ENCODE data around the gene WDR53. TPM values are rescaled to one million over a fixed set of nuclear protein-coding genes. Genes with fewer than 3 reads are reported as not detected.

Gene WDR53
- total and polyA plus RNA-seq, 5 donors from 2014 or later = 32.3 to 46.0 (median 35.7) TPM

DNA sequence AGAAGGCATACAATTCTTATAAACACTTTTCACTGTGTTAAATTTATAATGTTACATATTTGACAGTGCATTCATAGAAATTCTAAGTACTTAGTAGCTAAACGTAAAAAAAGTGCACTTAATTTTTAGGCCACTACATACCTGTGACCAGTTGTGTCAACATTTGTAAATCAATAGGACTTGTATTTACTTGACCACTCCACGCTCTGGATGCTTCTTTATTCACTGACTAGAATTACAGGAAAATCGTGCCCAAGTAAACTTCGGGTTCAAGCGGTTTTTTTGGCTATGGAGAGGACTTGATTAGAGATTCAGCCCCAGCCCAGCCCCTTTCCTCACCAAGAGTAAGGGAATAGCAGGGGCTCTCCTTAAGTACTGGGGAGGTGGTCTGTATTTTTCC lies 21.8 kb downstream of the WDR53 start:
- DNase-seq (no peak), ATAC-seq (ENCODE audit: low read depth in 2 of 2) (no peak)
- H3K27me3 ChIP-seq (ENCODE audit: control insufficient read depth, insufficient read depth, low read length) = no peaks in the 10 kb centered on the region
- no peaks in the 10 kb centered on the region for H3K36me3 ChIP-seq (ENCODE audit: control insufficient read depth, insufficient read depth, low read length)
- H3K27ac ChIP-seq (ENCODE audit: insufficient read depth, low read length, poor library complexity, severe bottlenecking) = no peak overlapping the region
- peaks cover 2 to 17% (median 5%) of the 10 kb centered on the region in 7 donors for H3K9me3 Mint-ChIP-seq
- H3K27ac Mint-ChIP-seq = no peak overlapping the region
- no peaks in the 10 kb centered on the region for H3K4me1 Mint-ChIP-seq
- H3K4me3 ChIP-seq (ENCODE audit: low read depth, low read length) = no peak overlapping the region
- H3K4me3 Mint-ChIP-seq = no peak overlapping the region
- H3K36me3 Mint-ChIP-seq = peaks cover 5% of the 10 kb centered on the region
- H3K4me1 ChIP-seq (ENCODE audit: control insufficient read depth, insufficient read depth, low read length, poor library complexity, severe bottlenecking) = no peaks in the 10 kb centered on the region
- peaks cover 2 to 14% of the 10 kb centered on the region in 2 experiments for H3K9me3 ChIP-seq (ENCODE audit: control insufficient read depth in 2 of 2, low read length in 2 of 2)
- peaks cover 7% of the 10 kb centered on the region for H3K27me3 Mint-ChIP-seq

DNA sequence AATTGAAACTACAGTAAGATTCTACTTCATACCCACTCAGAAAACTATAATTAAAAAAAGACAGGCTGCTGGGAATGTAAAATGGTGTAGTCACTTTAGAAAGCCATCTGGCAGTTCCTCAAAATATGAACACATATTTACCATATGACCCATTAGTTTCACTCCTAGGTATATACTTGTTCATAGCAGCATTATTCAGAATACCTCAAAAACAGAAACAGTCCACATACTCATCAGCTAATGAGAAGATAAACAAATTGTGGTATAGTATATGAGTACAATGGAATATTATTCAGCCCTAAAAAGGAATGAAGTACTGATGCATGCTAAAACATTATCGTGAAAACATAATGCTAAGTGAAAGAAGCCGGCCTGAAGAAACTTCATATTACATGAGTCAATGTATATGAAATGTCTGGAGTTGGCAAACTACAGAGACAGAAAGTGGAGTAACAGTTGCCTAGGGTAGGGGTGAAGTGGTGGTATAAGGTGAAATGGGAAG lies 23.8 kb downstream of the WDR53 start:
- peaks cover 2 to 7% of the 10 kb centered on the region in 2 experiments for H3K9me3 ChIP-seq (ENCODE audit: control insufficient read depth in 2 of 2, low read length in 2 of 2)
- no peak overlapping the region for H3K4me3 ChIP-seq (ENCODE audit: low read depth, low read length)
- H3K4me1 Mint-ChIP-seq = no peaks in the 10 kb centered on the region
- H3K4me3 Mint-ChIP-seq = no peak overlapping the region
- H3K27ac Mint-ChIP-seq = no peak overlapping the region
- no peaks in the 10 kb centered on the region for H3K36me3 ChIP-seq (ENCODE audit: control insufficient read depth, insufficient read depth, low read length)
- peaks cover 0 to 10% (median 5%) of the 10 kb centered on the region in 7 donors for H3K9me3 Mint-ChIP-seq
- no peaks in the 10 kb centered on the region for H3K4me1 ChIP-seq (ENCODE audit: control insufficient read depth, insufficient read depth, low read length, poor library complexity, severe bottlenecking)
- no peak overlapping the region for H3K27ac ChIP-seq (ENCODE audit: insufficient read depth, low read length, poor library complexity, severe bottlenecking)
- peaks cover 5% of the 10 kb centered on the region for H3K36me3 Mint-ChIP-seq
- DNase-seq (no peak), ATAC-seq (ENCODE audit: low read depth in 2 of 2) (no peak)
- H3K27me3 Mint-ChIP-seq = peaks cover 7% of the 10 kb centered on the region
- no peaks in the 10 kb centered on the region for H3K27me3 ChIP-seq (ENCODE audit: control insufficient read depth, insufficient read depth, low read length)

DNA sequence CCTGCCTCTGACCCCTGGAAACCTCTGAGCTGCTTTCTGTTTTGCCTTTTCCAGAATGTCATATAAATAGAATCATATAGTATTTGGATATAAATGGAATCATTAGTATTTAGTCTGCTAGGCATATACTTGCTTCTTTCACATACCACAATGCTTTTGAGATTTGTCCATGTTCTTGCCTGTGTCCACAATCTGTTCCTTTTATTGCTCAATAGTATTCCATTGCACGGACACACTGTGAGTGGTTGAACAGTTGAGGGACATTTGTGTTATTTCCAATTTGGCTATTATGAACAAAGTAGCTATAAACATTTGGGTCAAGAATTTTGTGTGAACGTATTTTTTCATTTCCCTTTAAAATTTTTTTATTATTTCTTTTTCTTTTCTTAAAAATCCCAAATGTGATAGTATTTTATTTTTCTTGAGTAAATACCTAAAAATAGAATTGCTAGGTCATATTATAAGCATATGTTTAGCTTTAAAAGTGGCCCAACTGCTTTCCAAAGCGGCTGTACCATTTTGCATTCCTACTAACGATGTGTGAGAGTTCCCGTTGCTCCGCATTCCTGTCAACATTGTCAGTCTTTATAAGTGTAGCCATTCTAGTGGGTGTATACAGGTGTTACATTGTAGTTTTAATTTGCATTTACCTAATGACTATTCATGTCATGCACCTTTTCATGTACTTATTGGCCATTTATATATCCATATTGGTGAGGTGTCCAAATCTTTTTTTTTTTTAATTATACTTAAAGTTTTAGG lies 26.5 kb downstream of the WDR53 start:
- no peaks in the 10 kb centered on the region for H3K27me3 ChIP-seq (ENCODE audit: control insufficient read depth, insufficient read depth, low read length)
- H3K4me1 ChIP-seq (ENCODE audit: control insufficient read depth, insufficient read depth, low read length, poor library complexity, severe bottlenecking) = no peaks in the 10 kb centered on the region
- no peak overlapping the region for H3K4me3 ChIP-seq (ENCODE audit: low read depth, low read length)
- no peak for DNase-seq
- no peak overlapping the region for H3K27ac ChIP-seq (ENCODE audit: insufficient read depth, low read length, poor library complexity, severe bottlenecking)
- no peak overlapping the region for H3K27ac Mint-ChIP-seq
- H3K9me3 ChIP-seq (ENCODE audit: control insufficient read depth in 2 of 2, low read length in 2 of 2) = no peaks in the 10 kb centered on the region
- H3K9me3 Mint-ChIP-seq = no peaks in the 10 kb centered on the region
- H3K4me1 Mint-ChIP-seq = peaks cover 4 to 6% (median 5%) of the 10 kb centered on the region in 4 donors
- H3K27me3 Mint-ChIP-seq = peaks cover 13% of the 10 kb centered on the region
- H3K4me3 Mint-ChIP-seq = no peak overlapping the region
- H3K36me3 ChIP-seq (ENCODE audit: control insufficient read depth, insufficient read depth, low read length) = no peaks in the 10 kb centered on the region
- H3K36me3 Mint-ChIP-seq = no peaks in the 10 kb centered on the region
- no peak for ATAC-seq (ENCODE audit: low read depth in 2 of 2)

DNA sequence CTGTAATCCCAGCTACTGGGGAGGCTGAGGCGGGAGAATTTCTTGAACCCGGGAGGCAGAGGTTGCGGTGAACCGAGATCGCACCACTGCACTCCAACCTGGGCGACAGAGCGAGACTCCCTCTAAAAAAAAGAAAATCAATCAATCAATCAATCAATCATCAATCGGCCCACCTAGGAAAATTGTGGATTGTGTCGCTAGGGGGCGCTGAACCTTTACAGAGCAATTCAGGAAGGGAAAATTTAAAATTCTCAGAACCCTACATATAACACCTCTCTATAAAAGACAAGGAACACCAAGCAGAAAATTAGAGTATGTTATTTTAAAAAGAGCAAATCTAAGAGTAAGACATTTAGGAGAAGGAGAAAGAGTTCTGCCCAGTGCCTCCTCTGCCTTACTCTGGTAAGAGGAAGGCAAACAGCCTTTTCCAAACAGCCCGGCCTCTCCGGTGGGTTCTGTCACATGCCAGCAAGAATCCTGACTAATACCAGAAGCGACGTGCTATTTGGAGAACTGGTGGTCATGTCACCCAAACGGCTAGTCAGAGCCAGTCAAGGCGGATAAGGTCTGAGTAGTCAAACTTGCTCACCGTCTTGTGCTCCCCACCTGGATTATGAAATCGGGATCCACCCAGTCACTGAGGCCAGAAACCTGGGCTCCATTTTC lies 30.9 kb downstream of the WDR53 start:
- ATAC-seq (ENCODE audit: low read depth in 2 of 2) (peak in 1 of 2 donors; percentile 28), DNase-seq (peak; percentile 54 to 67 (median 57))
- H3K27me3 ChIP-seq (ENCODE audit: control insufficient read depth, insufficient read depth, low read length) = no peaks in the 10 kb centered on the region
- no peaks in the 10 kb centered on the region for H3K36me3 Mint-ChIP-seq
- peaks cover 4 to 6% (median 5%) of the 10 kb centered on the region in 4 donors for H3K4me1 Mint-ChIP-seq
- no peak overlapping the region for H3K27ac ChIP-seq (ENCODE audit: insufficient read depth, low read length, poor library complexity, severe bottlenecking)
- H3K27ac Mint-ChIP-seq = no peak overlapping the region
- H3K4me3 ChIP-seq (ENCODE audit: low read depth, low read length) = no peak overlapping the region
- no peaks in the 10 kb centered on the region for H3K9me3 ChIP-seq (ENCODE audit: control insufficient read depth in 2 of 2, low read length in 2 of 2)
- H3K4me3 Mint-ChIP-seq = no peak overlapping the region
- H3K27me3 Mint-ChIP-seq = peaks cover 12% of the 10 kb centered on the region
- no peaks in the 10 kb centered on the region for H3K36me3 ChIP-seq (ENCODE audit: control insufficient read depth, insufficient read depth, low read length)
- no peaks in the 10 kb centered on the region for H3K4me1 ChIP-seq (ENCODE audit: control insufficient read depth, insufficient read depth, low read length, poor library complexity, severe bottlenecking)
- no peaks in the 10 kb centered on the region for H3K9me3 Mint-ChIP-seq

DNA sequence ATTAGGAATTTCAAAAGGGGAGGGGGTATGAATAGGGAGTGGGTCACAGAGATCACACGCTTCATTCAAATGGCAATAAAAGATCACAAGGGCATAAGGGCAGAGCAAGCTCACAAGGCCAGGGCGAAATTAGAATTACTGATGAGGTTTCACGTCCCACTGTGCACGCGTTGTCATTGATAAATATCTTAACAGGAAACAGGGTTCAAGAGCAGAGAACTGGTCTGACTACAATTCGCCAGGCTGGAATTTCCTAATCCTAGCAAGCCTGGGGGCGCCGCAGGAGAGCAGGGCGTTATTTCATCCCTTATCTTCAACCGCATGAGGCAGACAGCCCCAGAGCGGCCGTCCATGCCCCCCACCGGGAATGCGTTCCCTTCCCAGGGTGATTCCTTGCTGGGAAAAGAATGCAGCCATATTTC lies 35.1 kb downstream of the WDR53 start:
- Histone ChIP-seq H3K9me3 (ENCODE audit: control insufficient read depth in 2 of 2, low read length in 2 of 2) (no peaks in the 10 kb centered on the region), H3K4me1 (ENCODE audit: control insufficient read depth, insufficient read depth, low read length, poor library complexity, severe bottlenecking) (peaks cover 9% of the 10 kb centered on the region), H3K27me3 (ENCODE audit: control insufficient read depth, insufficient read depth, low read length) (no peaks in the 10 kb centered on the region), H3K36me3 (ENCODE audit: control insufficient read depth, insufficient read depth, low read length) (no peaks in the 10 kb centered on the region), H3K27ac (ENCODE audit: insufficient read depth, low read length, poor library complexity, severe bottlenecking) (no peak overlapping the region), H3K4me3 (ENCODE audit: low read depth, low read length) (no peak overlapping the region)
- no peak for DNase-seq
- no peak overlapping the region for H3K27ac Mint-ChIP-seq
- H3K27me3 Mint-ChIP-seq = peaks cover 22% of the 10 kb centered on the region
- H3K36me3 Mint-ChIP-seq = peaks cover 4% of the 10 kb centered on the region
- ATAC-seq (ENCODE audit: low read depth in 2 of 2) = no peak
- H3K9me3 Mint-ChIP-seq = no peaks in the 10 kb centered on the region
- no peak overlapping the region for H3K4me3 Mint-ChIP-seq
- H3K4me1 Mint-ChIP-seq = peaks cover 4 to 15% (median 8%) of the 10 kb centered on the region in 4 donors

DNA sequence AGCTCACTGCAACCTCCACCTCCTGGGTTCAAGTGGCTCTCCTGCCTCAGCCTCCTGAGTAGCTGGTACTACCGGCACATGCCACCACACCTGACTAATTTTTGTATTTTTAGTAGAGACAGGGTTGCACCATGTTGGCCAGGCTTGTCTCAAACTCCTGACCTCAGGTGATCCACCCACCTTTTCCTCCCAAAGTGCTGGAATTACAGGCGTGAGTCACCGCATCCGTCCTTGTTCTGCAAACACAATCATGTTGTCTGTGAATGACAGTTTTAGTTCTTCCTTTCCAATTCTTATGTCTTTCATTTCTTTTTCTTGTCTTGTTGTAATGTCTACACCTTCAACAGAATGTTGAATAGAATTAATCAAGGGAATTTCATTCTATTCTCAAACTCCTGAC lies 36.9 kb downstream of the WDR53 start:
- H3K36me3 ChIP-seq (ENCODE audit: control insufficient read depth, insufficient read depth, low read length) = no peaks in the 10 kb centered on the region
- DNase-seq (no peak), ATAC-seq (ENCODE audit: low read depth in 2 of 2) (no peak)
- H3K9me3 Mint-ChIP-seq = peaks cover 0 to 1% (median 0%) of the 10 kb centered on the region in 7 donors
- H3K27me3 Mint-ChIP-seq = peaks cover 16% of the 10 kb centered on the region
- peaks cover 4% of the 10 kb centered on the region for H3K36me3 Mint-ChIP-seq
- peak overlapping the region in 1 of 4 donors; percentile 44 for H3K4me3 Mint-ChIP-seq
- H3K27ac ChIP-seq (ENCODE audit: insufficient read depth, low read length, poor library complexity, severe bottlenecking) = no peak overlapping the region
- H3K27ac Mint-ChIP-seq = no peak overlapping the region
- no peak overlapping the region for H3K4me3 ChIP-seq (ENCODE audit: low read depth, low read length)
- no peaks in the 10 kb centered on the region for H3K27me3 ChIP-seq (ENCODE audit: control insufficient read depth, insufficient read depth, low read length)
- peaks cover 4 to 11% (median 9%) of the 10 kb centered on the region in 4 donors for H3K4me1 Mint-ChIP-seq
- H3K9me3 ChIP-seq (ENCODE audit: control insufficient read depth in 2 of 2, low read length in 2 of 2) = no peaks in the 10 kb centered on the region
- H3K4me1 ChIP-seq (ENCODE audit: control insufficient read depth, insufficient read depth, low read length, poor library complexity, severe bottlenecking) = peaks cover 11% of the 10 kb centered on the region

DNA sequence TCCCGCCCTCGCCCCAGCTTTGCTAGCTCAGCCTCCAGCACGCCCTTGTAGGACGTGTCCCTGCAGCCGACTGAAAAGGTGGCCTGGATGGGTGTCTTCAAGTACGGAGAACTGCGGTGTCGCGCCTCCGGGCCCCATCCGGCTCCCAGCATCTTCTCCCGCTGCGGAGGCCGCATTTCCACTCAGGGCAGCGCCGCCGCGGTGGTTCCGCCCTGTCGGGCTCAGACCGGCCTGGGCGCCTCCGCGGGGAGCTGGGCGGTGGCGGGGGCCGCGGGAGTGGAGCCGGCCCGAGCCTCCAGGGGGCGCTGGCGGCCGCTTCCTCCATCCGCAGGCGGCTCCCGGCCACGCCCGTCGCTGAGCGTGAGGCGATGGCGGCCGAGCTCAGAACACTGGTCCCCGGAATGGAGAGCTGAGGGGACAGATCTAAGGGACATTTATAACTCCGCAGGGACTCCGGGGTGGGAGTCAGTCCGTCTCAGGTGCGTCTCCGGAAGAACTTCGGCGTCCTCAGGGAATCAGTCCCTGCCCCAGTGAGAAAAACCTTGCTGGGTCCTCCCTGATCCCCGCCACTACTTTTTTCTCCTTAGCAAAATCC lies 39.6 kb downstream of the WDR53 start:
- peak overlapping the region in 1 of 3 donors; percentile 85 for H3K27ac Mint-ChIP-seq
- Histone ChIP-seq H3K27me3 (ENCODE audit: control insufficient read depth, insufficient read depth, low read length) (no peaks in the 10 kb centered on the region), H3K4me1 (ENCODE audit: control insufficient read depth, insufficient read depth, low read length, poor library complexity, severe bottlenecking) (peaks cover 11% of the 10 kb centered on the region), H3K36me3 (ENCODE audit: control insufficient read depth, insufficient read depth, low read length) (no peaks in the 10 kb centered on the region), H3K27ac (ENCODE audit: insufficient read depth, low read length, poor library complexity, severe bottlenecking) (no peak overlapping the region), H3K9me3 (ENCODE audit: control insufficient read depth in 2 of 2, low read length in 2 of 2) (no peaks in the 10 kb centered on the region), H3K4me3 (ENCODE audit: low read depth, low read length) (peak overlapping the region; percentile 55)
- peak; percentile 56 to 81 (median 64) for DNase-seq
- H3K4me3 Mint-ChIP-seq = peak overlapping the region; percentile 69 to 78 (median 74)
- peaks cover 4% of the 10 kb centered on the region for H3K36me3 Mint-ChIP-seq
- H3K4me1 Mint-ChIP-seq = peaks cover 4 to 11% (median 9%) of the 10 kb centered on the region in 4 donors
- H3K9me3 Mint-ChIP-seq = peaks cover 0 to 1% (median 0%) of the 10 kb centered on the region in 7 donors
- H3K27me3 Mint-ChIP-seq = peaks cover 16% of the 10 kb centered on the region
- ATAC-seq (ENCODE audit: low read depth in 2 of 2) = peak; percentile 96 to 98
